SW480 (cell line): ENCODE data around the gene MAP2K2.

Experiments
- DNase-seq: peaks from one replicate; pipeline ENCODE4 v3.0.0-alpha.2; 2016; ENCODE audit warnings: low spot score

Gene MAP2K2

DNA sequence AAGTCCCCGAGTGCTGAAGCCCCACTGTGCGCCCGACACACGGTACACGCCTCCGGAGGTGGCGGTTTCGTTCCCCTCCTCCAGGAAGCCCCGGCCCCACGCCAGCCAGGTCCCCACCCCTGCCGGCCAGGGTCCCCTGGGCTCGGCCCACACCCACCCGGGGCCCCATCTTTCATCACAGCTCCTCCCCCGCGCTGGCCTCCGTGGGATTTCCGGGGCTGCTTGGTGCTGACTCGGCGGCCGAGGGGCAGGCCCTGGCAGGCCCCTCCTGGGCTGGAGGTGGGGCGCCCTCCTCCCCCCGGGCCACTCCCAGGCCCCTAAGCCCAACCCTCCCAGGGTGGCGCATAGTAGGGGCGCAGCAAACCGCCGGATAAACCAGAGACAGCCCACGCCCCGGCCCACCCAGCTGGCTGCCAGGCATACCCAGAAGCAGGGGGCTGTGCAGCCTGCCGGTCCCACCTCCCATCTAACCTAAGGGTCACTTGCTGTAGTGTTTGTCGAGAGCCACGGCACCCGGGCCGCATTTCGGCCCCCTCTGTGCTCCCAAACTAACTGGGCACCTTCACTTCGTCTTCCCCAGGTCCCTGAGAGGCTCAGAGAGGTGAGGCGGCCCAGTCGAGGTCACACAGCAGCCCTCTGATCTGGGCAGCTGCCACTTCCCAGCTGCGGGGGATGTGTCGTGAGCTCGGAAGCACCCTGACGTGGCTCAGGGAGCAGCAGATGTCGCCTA, 63.9 kb downstream of the MAP2K2 start:
- peak; percentile 65 for DNase-seq

DNA sequence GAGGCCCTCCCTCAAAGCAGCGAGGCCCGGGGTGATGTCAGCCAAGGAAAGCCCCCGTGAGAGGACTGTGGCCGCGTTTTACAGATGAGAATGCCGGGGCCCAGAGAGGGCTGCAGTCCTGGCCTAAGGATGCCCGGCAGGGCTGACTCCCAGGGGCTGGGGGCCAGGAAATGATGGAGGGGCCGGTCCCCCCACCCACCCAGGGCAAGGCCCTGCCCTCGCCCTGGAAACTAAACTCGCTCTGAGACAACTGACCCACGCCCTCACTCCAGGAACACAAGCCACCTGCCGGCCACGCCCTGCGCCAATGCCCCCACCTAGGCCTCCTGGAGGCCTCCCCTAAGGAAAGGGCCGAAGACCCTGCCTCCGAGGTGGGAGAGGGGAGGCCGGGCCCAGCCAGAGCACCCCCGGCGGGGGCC, 64.5 kb downstream of the MAP2K2 start:
- no peak for DNase-seq

DNA sequence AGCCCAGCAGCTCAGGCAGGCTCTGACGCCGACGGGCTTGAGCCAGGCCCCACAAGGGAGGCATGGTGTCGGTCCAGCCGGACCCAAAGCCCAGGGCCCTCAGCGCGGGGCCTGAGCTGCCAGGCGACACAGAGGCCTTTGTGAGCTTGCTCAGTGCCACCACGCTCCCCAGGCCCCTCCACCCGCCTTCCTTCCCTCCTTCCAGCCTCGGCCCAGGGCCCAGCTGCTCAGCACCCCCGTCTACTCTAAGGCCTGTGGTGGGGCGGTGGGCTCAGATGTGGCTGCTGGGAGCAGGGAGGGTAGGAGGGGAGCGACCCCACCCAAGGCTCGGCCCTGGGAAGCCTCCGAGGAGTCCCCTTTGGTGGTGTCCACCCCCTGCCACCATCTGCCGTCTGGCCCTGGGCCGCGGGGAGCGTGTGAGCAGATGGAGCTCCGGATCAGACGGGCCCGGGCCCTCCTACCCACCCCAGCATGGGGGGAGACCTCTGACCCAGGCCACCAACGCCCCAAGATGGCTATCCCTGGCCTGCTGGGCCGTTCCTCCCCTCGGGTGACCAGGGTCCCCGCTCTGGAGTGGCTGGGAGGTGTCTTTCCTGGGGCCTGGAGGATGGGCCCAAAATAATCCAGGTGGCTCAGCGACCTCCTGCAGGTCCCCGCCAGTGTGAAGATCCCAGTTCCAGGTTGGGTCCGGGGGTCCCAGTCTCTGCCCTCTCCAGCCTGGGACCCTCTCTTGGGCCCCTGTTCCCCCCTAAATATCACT, 65.0 kb downstream of the MAP2K2 start:
- no peak for DNase-seq

DNA sequence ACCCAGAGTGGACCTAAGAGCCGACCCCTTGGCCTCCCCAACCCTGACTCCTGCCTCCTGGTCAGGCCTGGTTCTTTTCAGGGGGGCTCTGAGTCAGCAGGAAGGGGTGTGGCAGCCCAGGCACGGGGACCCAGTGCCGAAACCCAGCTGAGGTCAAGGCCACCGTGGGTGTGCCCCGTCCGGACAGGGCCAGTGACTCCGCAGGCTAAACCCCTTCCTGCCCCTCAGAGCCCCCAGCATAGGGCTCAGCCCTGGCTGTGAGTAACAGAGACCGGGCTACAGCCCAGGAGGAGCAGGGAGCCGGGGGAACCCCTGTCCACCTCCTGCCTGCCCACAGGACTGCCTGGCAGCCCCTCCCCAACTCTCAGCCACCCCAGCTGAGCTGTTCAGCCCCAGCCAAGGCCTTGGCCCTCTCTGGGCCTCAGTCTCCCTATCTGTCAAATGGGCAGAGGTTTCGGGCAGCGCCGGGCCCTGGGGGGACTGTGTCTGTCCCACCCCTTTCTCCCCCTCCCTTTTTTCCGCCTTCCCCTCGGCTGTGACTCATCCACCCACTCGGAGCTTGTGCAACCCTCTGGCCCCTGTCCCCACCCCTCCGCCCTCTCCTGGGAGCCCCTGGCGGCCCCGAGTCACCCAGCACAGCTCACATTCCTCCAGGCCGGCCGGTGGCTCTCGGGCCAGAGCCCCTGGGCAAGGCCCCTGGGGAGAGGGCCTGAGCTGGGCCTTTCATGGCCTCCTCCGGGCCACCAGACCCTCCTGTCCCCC, 65.8 kb downstream of the MAP2K2 start:
- peak; percentile 87 for DNase-seq

DNA sequence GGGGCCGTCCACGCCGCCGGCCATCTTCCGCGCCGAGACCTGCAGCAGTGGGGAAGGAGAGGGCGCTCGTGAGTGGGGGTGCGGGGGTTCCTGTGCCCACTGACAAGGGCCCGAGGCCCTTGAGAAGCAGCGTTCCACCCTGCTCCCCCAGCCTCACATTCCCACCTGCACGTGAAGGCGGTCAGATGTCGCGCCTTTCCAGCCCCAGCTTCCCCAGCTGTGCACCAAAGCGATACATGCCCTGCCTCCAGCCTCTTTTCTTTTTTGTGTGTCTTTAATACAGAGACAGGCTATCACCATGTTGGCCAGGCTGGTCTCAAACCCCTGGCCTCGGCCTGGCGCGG, 68.7 kb downstream of the MAP2K2 start:
- DNase-seq: no peak

DNA sequence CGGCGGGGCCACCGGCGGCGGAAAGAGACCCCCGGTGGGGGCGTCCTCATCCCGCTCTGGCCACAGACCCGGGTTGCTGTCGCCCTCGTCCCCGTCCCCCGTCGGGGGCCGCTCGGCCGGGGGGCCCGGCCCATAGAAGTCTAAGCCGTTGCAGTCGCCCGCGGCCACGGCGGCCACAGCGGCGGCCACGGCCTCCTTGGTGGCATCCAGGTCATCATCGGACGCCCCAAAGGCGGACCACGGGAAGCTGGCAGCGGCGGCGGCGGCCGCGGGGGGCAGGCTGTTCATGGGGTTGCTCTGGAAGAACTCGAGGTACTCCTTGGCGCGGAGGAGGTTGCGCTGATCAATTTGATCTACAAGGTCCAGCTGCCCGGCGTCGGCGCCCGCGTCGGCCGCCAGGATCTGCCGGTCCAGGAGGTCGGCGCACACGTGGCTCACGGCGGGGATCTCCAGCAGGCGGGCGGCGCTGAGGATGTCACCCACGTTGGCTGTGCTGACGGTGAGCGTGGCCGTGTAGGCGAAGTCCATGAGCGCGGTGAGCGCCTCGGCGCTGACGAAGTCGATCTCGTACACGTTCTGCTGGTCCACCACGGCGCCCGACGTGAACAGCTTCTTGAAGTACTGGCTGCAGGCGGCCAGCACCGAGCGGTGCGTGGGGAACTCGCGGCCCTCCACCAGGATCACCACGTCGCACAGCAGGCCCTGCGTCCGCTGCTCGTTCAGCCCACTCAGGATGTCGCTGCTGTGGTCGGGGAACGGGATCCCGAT, 69.3 kb downstream of the MAP2K2 start:
- no peak for DNase-seq

DNA sequence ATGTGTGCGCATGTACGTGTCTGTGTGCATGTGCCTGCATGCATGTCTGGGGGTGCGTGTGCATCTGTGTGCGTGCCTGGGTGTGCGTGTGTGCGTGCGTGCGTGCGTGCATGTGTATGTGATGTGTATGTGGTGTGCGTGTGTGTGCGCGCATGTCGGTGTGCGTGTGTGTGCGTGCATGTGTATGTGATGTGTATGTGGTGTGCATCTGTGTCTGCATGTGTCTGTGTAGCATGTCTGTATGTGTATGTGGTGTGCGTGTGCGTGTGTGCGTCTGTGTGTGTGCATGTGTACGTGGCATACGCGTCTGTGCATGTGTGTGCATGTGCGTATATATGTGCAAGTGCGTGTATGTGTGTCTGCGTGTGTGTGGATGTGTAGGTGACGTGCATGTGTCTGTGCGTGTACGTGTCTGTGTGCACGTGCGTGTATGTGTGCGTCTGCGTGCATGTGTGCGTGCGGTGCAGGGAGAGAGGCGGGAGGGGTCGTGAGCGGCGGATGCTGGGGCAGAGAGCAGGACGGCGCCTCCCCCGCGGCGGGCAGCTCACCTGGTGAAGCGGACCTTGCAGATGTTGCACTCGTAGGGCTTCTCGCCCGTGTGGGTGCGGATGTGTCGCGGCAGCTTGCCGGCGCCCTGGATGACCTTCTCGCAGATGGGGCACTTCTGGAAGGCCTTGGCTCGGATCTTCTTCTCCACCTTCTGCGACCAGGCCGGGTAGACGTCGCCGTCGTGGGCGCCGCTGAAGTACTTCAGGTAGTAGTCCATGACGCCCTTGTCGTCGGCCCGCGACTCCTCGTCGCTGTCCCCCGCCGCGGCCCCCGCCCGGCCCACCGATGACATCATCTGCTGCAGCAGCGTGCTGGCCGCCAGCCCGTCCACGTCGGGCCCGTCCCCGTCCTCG, 70.2 kb downstream of the MAP2K2 start:
- no peak for DNase-seq

DNA sequence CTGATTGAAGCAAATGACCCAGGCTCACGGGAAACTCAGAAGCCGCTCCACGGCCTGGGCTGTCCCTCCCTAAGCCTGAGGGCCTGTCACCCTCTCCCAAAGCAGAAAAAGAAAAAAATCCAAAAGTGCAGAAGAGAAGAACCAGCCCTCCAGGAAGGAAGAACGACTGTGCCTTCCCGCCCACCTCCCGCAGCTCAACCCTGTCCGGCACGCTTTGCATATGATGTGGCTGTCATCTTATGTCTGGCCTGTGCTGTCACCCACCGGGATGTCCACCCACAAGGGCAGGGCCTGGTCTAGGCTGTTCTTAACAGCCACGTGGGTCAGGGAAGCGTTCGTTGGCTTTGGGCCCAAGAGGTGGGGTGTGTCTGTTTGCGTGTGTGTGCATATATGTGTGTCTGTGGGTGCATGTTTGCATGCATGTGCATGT, 70.9 kb downstream of the MAP2K2 start:
- peak; percentile 72 for DNase-seq

DNA sequence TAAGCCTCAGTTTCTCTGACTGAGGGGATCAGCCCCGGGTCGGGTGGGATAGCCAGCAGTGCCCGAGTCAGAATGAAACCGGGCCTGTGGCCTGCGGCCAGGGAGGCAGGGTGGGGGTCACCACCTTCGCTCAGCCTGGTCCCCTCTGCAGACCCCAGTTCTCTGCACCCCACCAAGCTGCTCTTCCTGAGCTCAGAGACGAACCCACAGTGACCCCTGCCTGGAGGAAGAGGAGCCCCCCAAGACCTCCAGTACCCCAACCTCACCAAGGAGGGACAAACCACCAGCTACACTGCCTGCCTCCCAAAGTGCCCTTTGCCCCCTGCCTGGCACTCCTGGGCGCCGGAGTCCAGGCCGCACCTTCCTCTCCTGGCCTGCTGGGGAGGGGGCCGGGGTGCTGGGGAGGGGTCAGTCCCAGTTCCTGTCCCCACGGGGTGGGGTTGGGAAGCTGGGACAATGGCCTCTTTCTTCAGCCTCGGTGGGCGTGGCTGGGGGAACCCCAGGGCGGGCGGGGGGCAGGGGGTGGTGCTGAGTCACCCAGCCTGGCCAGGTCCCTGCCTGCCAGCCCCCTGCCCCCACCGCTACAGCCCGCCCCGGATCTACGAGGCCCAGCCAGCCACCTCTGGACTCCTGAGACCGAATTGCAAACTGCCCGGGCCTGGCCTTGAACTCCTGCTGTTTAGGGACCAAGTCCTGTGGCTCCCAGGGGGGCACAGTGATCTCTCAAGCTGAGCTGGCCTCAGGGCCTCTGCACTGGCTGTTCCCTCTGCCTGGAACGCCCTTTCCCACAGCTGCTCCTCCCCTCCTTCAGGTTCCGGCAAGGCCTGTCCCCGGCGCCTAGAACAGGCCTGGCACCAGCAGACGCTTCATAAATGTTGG, 71.6 kb downstream of the MAP2K2 start:
- peak; percentile 86 for DNase-seq

DNA sequence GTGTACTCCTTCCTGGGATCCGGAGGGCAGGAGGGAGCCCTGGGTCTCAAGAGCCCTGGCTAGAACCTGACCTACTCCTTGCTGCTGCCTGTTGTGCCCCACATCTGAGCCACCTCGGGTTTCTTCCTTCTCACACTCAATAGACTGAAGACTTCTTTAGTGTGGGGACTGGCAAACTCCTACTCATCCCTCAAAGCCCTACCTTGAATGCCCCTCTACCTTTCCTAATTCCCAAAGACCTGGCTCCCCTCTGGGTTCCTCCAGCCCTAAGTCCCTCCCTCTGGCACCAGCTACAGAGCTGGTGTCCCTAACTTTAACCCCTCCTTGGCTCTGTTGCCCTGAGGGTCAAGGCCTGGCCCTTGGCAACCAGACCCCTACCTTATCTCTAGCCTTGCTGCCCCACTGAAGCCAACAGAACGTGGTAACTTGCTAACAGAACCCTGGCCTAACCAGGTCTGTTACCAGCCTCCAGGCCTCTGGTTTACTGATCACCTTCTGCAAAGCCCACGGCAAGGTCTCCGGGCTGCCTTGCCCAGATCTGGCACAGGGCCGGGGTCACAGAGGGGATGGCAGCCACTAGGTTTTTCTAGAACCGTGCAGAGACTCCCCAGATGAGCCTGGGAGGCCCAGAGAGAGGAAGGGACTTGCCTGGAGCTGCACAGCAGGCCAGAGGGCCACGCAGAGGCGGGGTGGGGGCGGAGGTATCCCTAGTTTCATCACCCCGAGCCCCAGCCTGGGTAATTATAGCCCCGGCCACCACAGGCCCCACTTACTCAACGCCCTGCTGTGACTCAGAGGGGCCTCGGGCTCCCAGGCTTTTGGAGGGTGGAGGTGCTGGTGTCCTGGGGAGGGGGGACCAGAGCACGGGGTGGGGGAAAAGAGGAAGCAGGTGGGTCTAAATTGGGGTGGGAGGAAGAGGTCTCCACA, 72.5 kb downstream of the MAP2K2 start:
- DNase-seq: peak; percentile 69

DNA sequence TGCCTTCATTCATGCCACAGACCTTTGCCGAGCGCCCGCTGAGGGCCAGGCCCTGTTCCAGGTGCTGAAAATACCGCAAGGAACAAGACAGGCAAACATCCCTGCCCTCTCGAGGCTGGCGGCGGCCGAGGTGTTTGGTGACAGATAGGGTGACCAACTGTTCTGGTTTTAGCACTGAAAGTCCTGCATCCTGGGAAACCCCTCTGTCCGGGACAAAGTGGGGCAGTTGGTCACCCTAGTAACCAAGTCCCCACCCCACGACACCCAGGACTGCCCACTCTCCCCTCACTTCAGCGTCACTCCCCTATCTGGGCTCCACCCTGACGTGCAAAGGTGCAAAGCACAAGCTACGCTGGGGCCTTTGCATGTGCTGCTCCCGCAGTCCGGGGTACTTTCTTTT, 74.5 kb downstream of the MAP2K2 start:
- DNase-seq: no peak

DNA sequence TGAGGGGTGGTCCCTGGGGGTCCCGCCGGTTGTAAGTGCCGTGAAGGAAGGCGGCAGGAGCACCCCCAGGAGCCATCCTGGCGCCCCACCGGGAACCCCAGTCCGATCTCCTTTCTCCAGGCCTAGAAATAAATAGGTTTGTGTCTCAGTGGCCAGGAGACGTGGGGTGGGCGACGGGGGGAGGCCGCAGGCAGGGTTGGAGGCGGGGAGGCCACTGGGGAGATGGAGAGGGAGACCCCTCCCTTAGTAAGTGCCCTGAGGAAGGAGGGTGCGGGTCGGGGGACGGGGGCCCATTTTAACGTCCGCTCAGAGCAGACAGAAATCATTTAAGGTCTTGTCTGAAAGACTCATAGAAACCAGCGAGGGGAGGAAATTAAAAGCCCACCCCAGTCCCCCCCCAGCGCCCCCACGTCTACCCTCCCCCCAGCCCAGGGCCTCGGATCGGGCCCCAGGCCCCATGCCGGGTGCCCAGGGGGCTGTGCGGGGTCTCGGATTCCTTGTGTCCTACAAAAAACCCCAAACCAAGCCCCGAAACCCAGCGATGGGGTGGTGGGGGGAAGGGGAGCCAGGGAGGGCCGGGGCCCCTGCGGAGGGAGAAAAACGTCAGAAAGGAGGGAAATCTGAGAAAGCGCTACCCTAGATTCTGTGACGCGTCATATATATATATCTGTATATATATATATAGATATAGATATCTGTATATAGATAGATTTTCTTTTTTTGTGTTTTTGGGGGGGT, 76.8 kb downstream of the MAP2K2 start:
- DNase-seq: no peak

DNA sequence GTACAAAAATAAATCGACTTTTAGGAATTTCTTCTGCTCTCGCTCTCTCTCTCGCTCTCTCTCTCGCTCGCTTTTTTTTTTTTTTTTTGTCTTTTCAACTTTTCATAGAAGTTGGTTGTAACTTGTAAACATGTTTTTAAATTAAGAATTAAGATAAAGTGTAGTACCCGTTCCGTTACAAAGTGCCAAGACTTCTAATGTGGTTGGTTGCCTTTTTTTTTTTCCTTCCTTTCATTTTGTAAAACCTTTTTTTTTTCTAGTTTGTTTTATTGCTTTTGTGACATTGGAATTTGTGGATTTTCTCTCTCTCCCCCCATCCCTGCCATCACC, 77.6 kb downstream of the MAP2K2 start:
- no peak for DNase-seq

DNA sequence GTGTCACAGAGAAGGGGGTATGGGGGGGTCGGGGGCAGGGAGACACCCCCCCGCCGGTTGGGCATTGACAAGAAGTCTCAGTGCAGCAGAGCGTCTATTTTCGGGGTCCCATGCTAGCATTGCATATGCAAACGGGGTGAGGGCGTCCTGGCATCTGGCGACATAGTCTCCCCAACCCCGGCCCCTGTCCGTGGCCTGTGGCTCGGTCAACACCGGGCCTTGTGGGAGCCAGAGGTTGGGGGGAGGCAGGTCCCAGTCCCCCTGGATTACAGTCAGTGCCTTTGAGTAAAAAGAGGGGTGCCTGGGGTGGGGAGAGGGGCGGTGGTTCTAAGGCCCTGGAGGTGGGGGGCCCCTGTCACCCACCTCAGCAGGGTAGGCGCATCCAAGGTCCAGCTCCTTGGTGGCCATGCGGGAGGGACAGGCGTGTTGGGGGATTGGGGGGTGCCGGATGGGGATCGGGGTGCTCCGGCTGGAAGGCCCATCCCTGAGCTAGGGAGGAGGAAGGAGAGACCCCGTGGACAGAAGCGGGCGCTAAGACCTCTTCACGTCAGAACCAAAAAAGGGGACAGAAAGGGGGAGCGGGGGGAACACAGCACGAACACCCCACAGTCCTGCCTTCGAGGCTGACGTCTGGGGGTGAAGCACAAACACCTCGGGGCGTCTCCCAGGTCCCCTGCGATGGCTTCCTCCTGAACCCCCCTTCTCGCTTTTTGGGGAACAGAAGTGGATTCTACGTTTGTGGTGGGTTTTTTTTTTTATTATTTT, 78.1 kb downstream of the MAP2K2 start:
- no peak for DNase-seq

DNA sequence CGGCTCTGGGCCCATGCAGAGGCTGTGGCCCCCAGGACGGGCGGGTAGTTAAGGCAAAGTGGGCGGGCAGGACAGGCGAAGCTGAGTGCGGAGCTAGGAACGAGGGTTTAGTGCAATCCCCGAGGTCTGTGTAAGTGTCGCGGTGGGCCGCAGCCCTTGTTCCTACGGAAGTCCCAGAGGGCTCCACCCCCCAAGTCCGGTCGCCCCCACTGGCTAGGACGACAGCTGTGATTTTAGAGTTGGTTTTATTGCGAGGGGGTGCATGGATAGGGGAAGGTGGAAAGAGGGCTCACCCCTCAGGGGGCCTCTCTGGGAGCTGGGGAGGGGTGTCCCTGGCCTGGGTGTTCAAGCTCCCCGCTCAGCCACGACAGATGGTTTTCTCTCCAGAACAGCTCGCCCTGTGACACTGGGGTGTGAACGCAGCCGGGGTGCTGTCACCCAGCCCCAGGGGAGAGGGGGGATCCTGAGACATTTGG, 78.9 kb downstream of the MAP2K2 start:
- DNase-seq: no peak

DNA sequence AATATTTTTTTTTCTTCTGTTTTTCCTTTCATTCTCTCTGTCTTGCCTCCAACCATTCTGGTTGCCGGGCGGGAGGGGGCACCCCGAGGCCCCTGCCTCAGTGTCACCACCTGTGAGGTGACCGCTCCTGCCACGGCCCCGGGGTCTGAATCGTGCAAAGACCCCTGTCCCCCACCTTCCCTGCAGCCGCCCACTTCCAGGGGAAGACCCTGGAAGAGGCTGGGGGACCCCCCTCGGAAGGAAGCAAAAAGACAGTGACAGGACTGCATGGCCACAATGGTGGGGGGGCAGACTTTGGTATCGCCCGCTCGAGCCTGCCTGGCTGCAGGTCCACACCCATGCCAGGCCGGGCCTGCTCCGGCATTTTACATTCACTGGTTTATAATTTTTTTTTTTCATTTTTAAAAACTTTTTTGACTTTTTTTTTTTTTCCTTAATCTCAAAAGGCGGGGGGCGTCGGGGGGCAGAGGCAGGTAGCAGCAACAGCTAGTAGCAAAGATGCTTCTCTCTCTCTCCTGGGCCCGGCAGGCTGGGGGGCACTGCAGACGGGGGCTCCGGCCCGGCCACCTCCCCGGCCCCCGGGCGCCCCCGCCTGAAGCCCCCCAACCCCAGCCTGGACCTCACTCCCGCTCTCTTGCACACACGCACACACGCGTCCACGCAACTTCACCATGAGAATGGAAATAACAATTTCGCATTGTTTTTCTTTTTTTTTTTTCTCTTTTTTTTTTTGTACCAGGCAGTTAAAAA, 79.8 kb downstream of the MAP2K2 start:
- no peak for DNase-seq

DNA sequence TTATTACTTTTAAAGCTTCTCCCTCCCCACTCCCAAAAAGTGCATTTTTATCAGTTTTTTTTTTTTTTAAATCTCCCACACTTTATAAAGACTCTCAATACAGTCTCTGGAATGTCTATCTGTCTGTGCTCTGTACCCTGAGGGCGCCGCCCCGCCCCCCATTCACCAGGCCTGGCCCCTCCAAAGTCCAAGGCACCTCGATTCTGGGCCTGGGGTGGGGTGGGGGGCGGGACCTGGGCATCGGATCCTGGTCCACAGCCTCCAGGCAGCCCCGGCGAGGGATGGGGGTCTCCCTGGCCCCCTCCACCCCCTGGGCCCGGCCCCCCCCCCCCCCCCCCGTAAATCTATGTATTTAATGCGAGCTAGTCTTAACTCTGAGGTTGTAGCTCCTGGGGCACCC, 80.5 kb downstream of the MAP2K2 start:
- DNase-seq: no peak
